Stimulated activated naive CD8-positive, alpha-beta T cell treated with anti-CD3 and anti-CD28 coated beads, Interleukin-15, Interleukin-2, amounts not matched to agents 100 U/mL and 50 U/mL, for 24 hours (primary cell): ENCODE results near the gene CRACDL.

Source experiments
- ATAC-seq: fragments of 150-1000 bp; cut with Tn5 transposase; one replicate; pipeline ENCODE4 v1.10.0; 2021
- DNase-seq: peaks from one replicate; pipeline ENCODE4 v3.0.0; 2021

Gene CRACDL

GRCh38 chr2:98748292-98749065, 187.5 kb downstream of the CRACDL start:
- DNase-seq (no peak), ATAC-seq (no peak)

- peak; percentile 55 for ATAC-seq
- no peak for DNase-seq
These were observed 188.1 kb downstream of the CRACDL start for GRCh38 chr2:98747888-98748287.

GRCh38 chr2:98746426-98746825, 189.6 kb downstream of the CRACDL start:
- no peak for DNase-seq
- no peak for ATAC-seq

GRCh38 chr2:98744595-98744994, 191.4 kb downstream of the CRACDL start:
- DNase-seq, result no peak
- no peak for ATAC-seq
